Measurements from ENCODE around the gene FOXL2NB. TPM values are rescaled to one million over a fixed set of nuclear protein-coding genes. Genes with fewer than 3 reads are reported as not detected.

Gene FOXL2NB
- total and polyA plus RNA-seq, 10 of the 15 experiments (the other 5 are each of a cell fraction or from before 2014, with no cell fraction given), result not detected

DNA sequence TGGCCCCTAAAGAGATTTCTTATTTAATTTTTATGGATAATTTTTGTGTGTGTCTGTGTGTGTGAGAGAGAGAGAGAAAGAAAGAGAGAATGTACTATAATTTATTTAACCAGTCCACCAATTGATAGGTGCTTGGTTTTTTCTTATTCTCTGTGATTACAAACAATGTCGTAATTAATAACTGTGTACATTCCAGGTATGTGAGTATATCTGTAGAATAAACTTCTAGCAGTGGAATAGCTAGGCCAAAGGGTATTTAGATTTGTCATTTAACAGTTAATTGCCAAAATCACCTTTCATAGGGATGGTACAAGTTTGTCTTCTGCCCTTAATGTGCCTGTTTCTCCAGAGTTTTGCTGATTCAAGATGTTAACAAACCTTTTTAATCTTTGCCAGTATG lies 35.4 kb upstream of the FOXL2NB start:
- Histone ChIP-seq H3K27me3 (replicated peaks in 1 of 2; ENCODE audit: control insufficient read depth in 2 of 2, insufficient read depth in 2 of 2, low read length in 1 of 2) (peaks cover 0 to 4% of the 10 kb centered on the region in 2 experiments; a peak in 2 of 4 replicates), H3K4me3 (no peak overlapping the region), H3K4me1 (ENCODE audit: control insufficient read depth, insufficient read depth, low read length) (peaks cover 3% of the 10 kb centered on the region; the same call in 1 of the 2 replicates), H4K20me1 (ENCODE audit: control insufficient read depth, insufficient read depth) (no peaks in the 10 kb centered on the region), H3K36me3 (ENCODE audit: control insufficient read depth in 2 of 2, insufficient read depth in 2 of 2, low read length in 1 of 2) (no peaks in the 10 kb centered on the region), H2AFZ (ENCODE audit: control insufficient read depth, low read depth, low read length) (no peak overlapping the region), H3K79me2 (ENCODE audit: control insufficient read depth, insufficient read depth, low read length) (no peaks in the 10 kb centered on the region), H3K9me3 (replicated peaks; ENCODE audit: control insufficient read depth, insufficient read depth, low read length) (no peaks in the 10 kb centered on the region), H3K9ac (ENCODE audit: control insufficient read depth, insufficient read depth, low read length) (no peak overlapping the region), H3K27ac (ENCODE audit: control insufficient read depth, insufficient read depth) (no peak overlapping the region), H3K4me2 (ENCODE audit: control insufficient read depth, insufficient read depth) (no peak overlapping the region)
- no peak for TF ChIP-seq TCF3 (IDR thresholded peaks at IDR 0.05; ENCODE audit: borderline replicate concordance, insufficient read depth, low read depth, low read length)
- no peak for TF ChIP-seq SMC3 (IDR thresholded peaks at IDR 0.05; ENCODE audit: borderline replicate concordance, low read length)
- no peak for TF ChIP-seq SRF (IDR thresholded peaks at IDR 0.05; ENCODE audit: low read depth in 2 of 2, low read length in 2 of 2)
- no peak for TF ChIP-seq POU2F2 (IDR thresholded peaks at IDR 0.05; ENCODE audit: borderline replicate concordance, low read depth, low read length)
- TF ChIP-seq SREBF1 (IDR thresholded peaks at IDR 0.05; ENCODE audit: low read length), result no peak
- TF ChIP-seq, protein P1, sequence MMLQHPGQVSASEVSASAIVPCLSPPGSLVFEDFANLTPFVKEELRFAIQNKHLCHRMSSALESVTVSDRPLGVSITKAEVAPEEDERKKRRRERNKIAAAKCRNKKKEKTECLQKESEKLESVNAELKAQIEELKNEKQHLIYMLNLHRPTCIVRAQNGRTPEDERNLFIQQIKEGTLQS (IDR thresholded peaks at IDR 0.05; ENCODE audit: borderline replicate concordance, extremely low read depth, low read depth, low read length), result no peak
- no peak for TF ChIP-seq RB1 (IDR thresholded peaks at IDR 0.05; ENCODE audit: borderline replicate concordance)
- TF ChIP-seq, protein P2, sequence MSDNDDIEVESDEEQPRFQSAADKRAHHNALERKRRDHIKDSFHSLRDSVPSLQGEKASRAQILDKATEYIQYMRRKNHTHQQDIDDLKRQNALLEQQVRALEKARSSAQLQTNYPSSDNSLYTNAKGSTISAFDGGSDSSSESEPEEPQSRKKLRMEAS (IDR thresholded peaks at IDR 0.05; ENCODE audit: low read depth, low read length), result no peak
- no peak for TF ChIP-seq ZZZ3 (IDR thresholded peaks at IDR 0.05; ENCODE audit: control insufficient read depth, insufficient read length, low read depth)
- no peak for TF ChIP-seq EZH2 (IDR thresholded peaks at IDR 0.05; ENCODE audit: borderline replicate concordance, control insufficient read depth, low read depth, low read length)
- TF ChIP-seq MTA2 (IDR thresholded peaks at IDR 0.05; ENCODE audit: low read depth), result no peak
- TF ChIP-seq ZNF24 (IDR thresholded peaks at IDR 0.05), result no peak
- no peak for TF ChIP-seq IKZF2 (IDR thresholded peaks at IDR 0.05)
- TF ChIP-seq, protein P3, sequence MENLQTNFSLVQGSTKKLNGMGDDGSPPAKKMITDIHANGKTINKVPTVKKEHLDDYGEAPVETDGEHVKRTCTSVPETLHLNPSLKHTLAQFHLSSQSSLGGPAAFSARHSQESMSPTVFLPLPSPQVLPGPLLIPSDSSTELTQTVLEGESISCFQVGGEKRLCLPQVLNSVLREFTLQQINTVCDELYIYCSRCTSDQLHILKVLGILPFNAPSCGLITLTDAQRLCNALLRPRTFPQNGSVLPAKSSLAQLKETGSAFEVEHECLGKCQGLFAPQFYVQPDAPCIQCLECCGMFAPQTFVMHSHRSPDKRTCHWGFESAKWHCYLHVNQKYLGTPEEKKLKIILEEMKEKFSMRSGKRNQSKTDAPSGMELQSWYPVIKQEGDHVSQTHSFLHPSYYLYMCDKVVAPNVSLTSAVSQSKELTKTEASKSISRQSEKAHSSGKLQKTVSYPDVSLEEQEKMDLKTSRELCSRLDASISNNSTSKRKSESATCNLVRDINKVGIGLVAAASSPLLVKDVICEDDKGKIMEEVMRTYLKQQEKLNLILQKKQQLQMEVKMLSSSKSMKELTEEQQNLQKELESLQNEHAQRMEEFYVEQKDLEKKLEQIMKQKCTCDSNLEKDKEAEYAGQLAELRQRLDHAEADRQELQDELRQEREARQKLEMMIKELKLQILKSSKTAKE (IDR thresholded peaks at IDR 0.05; ENCODE audit: low read depth, poor library complexity, severe bottlenecking), result no peak
- TF ChIP-seq, protein P4, sequence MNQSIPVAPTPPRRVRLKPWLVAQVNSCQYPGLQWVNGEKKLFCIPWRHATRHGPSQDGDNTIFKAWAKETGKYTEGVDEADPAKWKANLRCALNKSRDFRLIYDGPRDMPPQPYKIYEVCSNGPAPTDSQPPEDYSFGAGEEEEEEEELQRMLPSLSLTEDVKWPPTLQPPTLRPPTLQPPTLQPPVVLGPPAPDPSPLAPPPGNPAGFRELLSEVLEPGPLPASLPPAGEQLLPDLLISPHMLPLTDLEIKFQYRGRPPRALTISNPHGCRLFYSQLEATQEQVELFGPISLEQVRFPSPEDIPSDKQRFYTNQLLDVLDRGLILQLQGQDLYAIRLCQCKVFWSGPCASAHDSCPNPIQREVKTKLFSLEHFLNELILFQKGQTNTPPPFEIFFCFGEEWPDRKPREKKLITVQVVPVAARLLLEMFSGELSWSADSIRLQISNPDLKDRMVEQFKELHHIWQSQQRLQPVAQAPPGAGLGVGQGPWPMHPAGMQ (IDR thresholded peaks at IDR 0.05; ENCODE audit: borderline replicate concordance), result no peak
- no peak for TF ChIP-seq BACH1 (IDR thresholded peaks at IDR 0.05; ENCODE audit: borderline replicate concordance)
- no peak for TF ChIP-seq POLR2A (IDR thresholded peaks at IDR 0.05; ENCODE audit: low read depth, low read length)
- TF ChIP-seq RFX5 (IDR thresholded peaks at IDR 0.05; ENCODE audit: low read depth, low read length), result no peak
- WGBS (ENCODE audit: insufficient coverage, insufficient replicate concordance, low lambda C conversion rate, missing lambda C conversion rate), result 46% methylated on average over 1 of the region's 1 CpG
- BruUV-seq (replicated peaks), result no TSS peak
- ChIA-PET RAD21 (ENCODE audit: unreplicated experiment) (interaction anchor here (7.7 kb wide), 1 partner anchor 213 kb away, joined by 146 read pairs; no protein-coding TSS in a partner anchor), CTCF (interaction anchor here (0.6 to 18.6 kb wide), 12 partner anchors 11 to 434 kb away, joined by 3 to 451 read pairs (median 4); partner anchors contain the start of gene CEP70), SMC1A (ENCODE audit: uncharacterized antibody, unreplicated experiment) (interaction anchor here (0.5 to 7.1 kb wide), 6 partner anchors 12 to 318 kb away, joined by 3 to 132 read pairs (median 4); partner anchors contain the start of gene CEP70), POLR2A (no interaction called here)
- intact Hi-C loops (cut with micrococcal nuclease; ENCODE audit: unreplicated experiment), result no loop called here
- no peak for DNase-seq (ENCODE audit: low read depth, low spot score)
- ATAC-seq, result no peak
- no peak for FAIRE-seq
- in situ Hi-C loops (cut with MboI), result loop anchor here (10.0 kb wide), 1 partner anchor 847 kb away; no protein-coding TSS in a partner anchor
